ENCODE measurements around the gene MUC2. TPM values are rescaled to one million over a fixed set of nuclear protein-coding genes. Genes with fewer than 3 reads are reported as not detected.

Gene MUC2
- total RNA-seq, 1 donor from 2014 or later = not detected

- Histone ChIP-seq H3K4me1 (peaks cover 8% of the 10 kb centered on the region), H3F3A (ENCODE audit: low read depth) (no peaks in the 10 kb centered on the region), H3K36me3 (no peaks in the 10 kb centered on the region), H3K4me2 (no peak overlapping the region), H3K27me3 (no peaks in the 10 kb centered on the region), H3K4me3 (no peak overlapping the region), H4K20me1 (ENCODE audit: low read depth) (no peaks in the 10 kb centered on the region), H3K9me3 (ENCODE audit: low read depth) (no peaks in the 10 kb centered on the region), H3K79me2 (ENCODE audit: low read depth) (no peaks in the 10 kb centered on the region), H2AFZ (replicated peaks) (no peak overlapping the region), H3K27ac (no peak overlapping the region), H3K9ac (no peak overlapping the region)
- DNase-seq (ENCODE audit: low spot score) = no peak
- Mint-ChIP-seq H3K27ac (no peak overlapping the region), H3K27me3 (ENCODE audit: insufficient read depth, low read depth) (peaks cover 7% of the 10 kb centered on the region), H3K9me3 (no peaks in the 10 kb centered on the region), H3K36me3 (no peaks in the 10 kb centered on the region), H3K4me3 (no peak overlapping the region), H3K4me1 (no peaks in the 10 kb centered on the region)
- TF ChIP-seq EZH2phosphoT487 (IDR thresholded peaks at IDR 0.05) (no peak), CTCF (IDR thresholded peaks at IDR 0.05) (no peak), EZH2 (IDR thresholded peaks at IDR 0.05) (no peak)
Observed at GRCh38 chr11:1051356-1052132, 23.1 kb upstream of the MUC2 start.

- H3K4me3 ChIP-seq = no peak overlapping the region
- no peaks in the 10 kb centered on the region for H3K36me3 Mint-ChIP-seq
Observed at GRCh38 chr11:1052133-1053011, 22.3 kb upstream of the MUC2 start.

More at GRCh38 chr11:1052133-1053011, 22.3 kb upstream of the MUC2 start:
- Mint-ChIP-seq H3K27ac (no peak overlapping the region), H3K4me3 (no peak overlapping the region), H3K4me1 (no peaks in the 10 kb centered on the region), H3K27me3 (ENCODE audit: insufficient read depth, low read depth) (peaks cover 7% of the 10 kb centered on the region), H3K9me3 (no peaks in the 10 kb centered on the region)
- no peak for DNase-seq (ENCODE audit: low spot score)
- no peak overlapping the region for H2AFZ ChIP-seq (replicated peaks)
- no peak overlapping the region for H3K27ac ChIP-seq
- no peaks in the 10 kb centered on the region for H3K36me3 ChIP-seq
- H3K4me2 ChIP-seq = no peak overlapping the region
- H3K79me2 ChIP-seq (ENCODE audit: low read depth) = no peaks in the 10 kb centered on the region
- no peak overlapping the region for H3K9ac ChIP-seq
- H3K4me1 ChIP-seq = peaks cover 8% of the 10 kb centered on the region
- H3K27me3 ChIP-seq = no peaks in the 10 kb centered on the region
- H4K20me1 ChIP-seq (ENCODE audit: low read depth) = no peaks in the 10 kb centered on the region
- no peaks in the 10 kb centered on the region for H3F3A ChIP-seq (ENCODE audit: low read depth)
- no peak for TF ChIP-seq EZH2phosphoT487 (IDR thresholded peaks at IDR 0.05)
- no peak for TF ChIP-seq CTCF (IDR thresholded peaks at IDR 0.05)
- no peak for TF ChIP-seq EZH2 (IDR thresholded peaks at IDR 0.05)
- no peaks in the 10 kb centered on the region for H3K9me3 ChIP-seq (ENCODE audit: low read depth)
